ENCODE measurements around the gene FBXL7.

FBXL7 gene

DNA sequence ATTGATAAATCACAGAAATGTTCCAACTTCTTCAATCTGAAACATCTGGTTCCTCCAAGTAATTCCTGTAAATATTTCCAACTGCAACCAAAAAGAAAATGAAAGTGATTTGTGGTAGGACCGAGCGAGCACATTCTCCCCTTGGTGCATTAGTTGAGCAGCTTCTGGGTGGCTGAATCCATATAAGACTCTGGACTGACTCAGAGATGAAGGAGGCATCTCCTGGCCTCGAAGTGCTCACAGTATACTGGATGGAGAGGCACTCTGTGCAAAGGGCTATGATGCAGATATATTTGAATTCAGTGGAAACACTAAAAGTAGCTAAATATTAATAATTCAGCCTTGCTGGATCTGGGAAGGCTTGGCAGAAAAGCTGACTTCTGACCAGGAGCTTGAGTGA is 414.7 kb downstream of the FBXL7 start:
- in situ Hi-C loops (cut with HindIII; ENCODE audit: low pct_ligation_motif_present, low pct_unique_long_range_greater_than_20kb, low sequenced_read_pairs) = no loop called here
- DNase-seq = no peak

DNA sequence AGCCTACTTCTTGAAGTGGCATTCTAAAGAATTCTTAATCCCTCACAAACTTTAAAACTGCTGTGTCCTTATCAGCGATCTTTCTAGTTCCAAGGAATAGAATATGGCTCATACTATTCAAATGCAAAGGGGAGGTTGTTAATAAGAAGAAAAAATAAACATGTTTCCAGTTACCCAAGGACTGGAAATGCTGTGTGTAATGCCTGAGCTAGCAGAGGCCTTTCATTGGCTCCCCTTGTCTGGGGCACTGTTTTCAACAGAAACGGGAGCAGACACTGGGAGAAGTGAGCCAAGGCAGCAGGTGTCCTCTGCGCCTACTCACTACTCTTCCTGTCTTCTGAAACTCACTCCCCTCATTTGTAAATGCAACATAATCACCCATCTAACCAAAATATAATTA is 426.6 kb downstream of the FBXL7 start:
- DNase-seq = no peak
- in situ Hi-C loops (cut with HindIII; ENCODE audit: low pct_ligation_motif_present, low pct_unique_long_range_greater_than_20kb, low sequenced_read_pairs) = no loop called here

DNA sequence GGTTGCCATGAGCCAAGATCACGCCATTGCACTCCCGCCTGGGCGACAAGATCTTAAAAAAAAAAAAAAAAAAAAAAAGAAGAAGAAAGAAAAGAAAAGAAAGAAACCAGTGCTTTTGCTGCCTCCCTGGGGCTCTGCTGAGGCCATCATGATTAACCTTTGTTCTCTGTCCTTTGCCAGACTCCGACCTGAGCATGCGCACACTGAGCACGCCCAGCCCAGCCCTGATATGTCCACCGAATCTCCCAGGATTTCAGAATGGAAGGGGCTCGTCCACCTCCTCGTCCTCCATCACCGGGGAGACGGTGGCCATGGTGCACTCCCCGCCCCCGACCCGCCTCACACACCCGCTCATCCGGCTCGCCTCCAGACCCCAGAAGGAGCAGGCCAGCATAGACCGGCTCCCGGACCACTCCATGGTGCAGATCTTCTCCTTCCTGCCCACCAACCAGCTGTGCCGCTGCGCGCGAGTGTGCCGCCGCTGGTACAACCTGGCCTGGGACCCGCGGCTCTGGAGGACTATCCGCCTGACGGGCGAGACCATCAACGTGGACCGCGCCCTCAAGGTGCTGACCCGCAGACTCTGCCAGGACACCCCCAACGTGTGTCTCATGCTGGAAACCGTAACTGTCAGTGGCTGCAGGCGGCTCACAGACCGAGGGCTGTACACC is 427.9 kb downstream of the FBXL7 start:
- in situ Hi-C loops (cut with HindIII; ENCODE audit: low pct_ligation_motif_present, low pct_unique_long_range_greater_than_20kb, low sequenced_read_pairs) = no loop called here
- no peak for DNase-seq

DNA sequence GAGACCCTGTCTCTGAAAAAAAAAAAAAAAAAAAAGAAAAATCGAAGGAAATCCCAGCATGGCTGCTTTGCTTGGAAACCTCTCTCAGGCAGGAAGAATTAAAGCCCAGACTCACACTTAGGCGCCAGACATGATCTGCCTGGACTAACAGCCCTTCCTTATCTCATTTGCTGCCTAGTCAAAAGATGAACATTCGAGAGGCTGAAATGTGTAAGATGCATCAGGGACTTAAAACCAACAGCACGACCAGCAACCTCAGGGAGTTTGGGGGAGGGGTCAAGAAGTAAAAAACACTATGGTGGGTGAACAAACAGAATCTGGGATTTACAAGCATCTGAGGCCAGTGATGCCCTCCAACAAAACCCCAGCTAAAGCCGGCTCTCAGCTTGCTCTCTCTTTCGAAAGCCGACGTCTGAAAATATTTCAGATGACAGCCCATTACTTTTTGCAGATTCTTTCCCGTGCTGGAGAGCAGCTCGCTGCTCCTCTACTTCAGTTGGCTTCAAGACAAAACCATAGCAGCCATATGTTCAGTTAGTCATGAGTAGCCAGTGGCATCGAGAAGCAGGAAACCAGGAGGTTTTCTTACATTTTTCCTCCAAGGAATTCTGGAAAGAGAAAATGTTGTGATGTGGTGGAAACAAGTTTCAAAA is 429.8 kb downstream of the FBXL7 start:
- DNase-seq = no peak
- in situ Hi-C loops (cut with HindIII; ENCODE audit: low pct_ligation_motif_present, low pct_unique_long_range_greater_than_20kb, low sequenced_read_pairs) = no loop called here

DNA sequence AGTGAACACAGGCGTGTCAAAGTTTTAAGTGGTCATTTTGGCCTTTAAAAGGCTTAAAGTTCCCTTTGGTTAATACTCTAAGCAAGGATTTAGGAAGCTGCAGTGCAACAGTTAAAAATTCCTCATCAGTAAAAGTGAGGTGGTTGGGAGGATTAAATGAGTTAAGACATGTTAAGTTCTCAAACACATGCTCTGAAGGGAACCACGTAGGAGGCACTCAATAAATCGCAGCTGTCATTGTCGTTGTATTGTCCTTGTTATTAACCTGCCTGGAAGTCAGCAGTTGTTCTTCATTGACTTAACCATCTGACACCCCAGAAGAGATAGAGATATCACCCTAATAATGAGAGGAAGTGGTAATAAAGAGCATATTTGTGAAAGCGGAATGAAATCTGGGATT is 432.1 kb downstream of the FBXL7 start:
- in situ Hi-C loops (cut with HindIII; ENCODE audit: low pct_ligation_motif_present, low pct_unique_long_range_greater_than_20kb, low sequenced_read_pairs) = no loop called here
- DNase-seq = no peak

DNA sequence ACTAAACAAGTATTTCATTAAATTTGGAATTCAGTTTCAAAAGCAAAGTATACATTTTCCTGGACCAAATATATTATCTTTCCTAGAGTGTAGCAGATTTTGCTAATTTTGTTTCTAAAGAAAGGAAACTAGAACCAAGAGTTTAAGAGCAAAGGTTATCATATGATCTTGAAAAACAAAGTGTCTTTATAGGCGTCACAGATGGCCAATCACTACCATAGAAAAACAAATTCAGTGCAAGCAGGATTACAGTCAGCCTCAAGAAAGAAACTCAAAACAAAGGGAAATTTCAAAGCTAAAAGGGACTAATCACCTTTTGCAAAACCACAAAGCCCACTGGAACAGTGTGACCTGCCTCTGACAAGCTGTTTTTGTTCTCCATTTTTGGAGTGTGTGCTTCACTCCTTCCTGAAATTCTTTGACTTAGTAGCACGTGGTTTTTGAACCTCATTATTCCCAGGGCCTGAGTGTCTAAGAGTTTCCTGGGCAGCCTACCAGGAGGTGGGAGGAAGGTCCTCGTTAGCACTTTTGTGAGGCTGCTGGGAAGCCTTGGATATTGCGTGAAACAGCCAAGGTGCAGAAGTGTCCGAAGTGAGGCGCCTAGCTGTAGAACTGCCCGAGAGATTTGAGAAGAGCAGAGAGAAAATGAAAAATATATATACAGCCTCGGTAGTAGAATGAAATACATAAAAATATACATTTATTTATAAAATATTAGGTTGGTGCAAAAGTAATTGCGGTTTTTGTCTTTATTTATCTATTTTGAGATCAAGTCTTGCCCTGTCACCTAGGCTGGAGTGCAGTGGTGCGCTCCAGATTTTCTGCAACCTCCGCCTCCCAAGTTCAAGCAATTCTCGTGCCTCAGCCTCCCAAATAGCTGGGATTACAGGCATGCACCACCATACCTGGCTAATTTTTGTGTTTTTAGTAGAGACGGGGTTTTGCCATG is 433.6 kb downstream of the FBXL7 start:
- in situ Hi-C loops (cut with HindIII; ENCODE audit: low pct_ligation_motif_present, low pct_unique_long_range_greater_than_20kb, low sequenced_read_pairs) = no loop called here
- no peak for DNase-seq

DNA sequence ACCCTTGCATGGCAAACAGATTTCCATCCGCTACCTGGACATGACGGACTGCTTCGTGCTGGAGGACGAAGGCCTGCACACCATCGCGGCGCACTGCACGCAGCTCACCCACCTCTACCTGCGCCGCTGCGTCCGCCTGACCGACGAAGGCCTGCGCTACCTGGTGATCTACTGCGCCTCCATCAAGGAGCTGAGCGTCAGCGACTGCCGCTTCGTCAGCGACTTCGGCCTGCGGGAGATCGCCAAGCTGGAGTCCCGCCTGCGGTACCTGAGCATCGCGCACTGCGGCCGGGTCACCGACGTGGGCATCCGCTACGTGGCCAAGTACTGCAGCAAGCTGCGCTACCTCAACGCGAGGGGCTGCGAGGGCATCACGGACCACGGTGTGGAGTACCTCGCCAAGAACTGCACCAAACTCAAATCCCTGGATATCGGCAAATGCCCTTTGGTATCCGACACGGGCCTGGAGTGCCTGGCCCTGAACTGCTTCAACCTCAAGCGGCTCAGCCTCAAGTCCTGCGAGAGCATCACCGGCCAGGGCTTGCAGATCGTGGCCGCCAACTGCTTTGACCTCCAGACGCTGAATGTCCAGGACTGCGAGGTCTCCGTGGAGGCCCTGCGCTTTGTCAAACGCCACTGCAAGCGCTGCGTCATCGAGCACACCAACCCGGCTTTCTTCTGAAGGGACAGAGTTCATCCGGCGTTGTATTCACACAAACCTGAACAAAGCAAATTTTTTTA is 436.7 kb downstream of the FBXL7 start:
- in situ Hi-C loops (cut with HindIII; ENCODE audit: low pct_ligation_motif_present, low pct_unique_long_range_greater_than_20kb, low sequenced_read_pairs) = no loop called here
- no peak for DNase-seq

DNA sequence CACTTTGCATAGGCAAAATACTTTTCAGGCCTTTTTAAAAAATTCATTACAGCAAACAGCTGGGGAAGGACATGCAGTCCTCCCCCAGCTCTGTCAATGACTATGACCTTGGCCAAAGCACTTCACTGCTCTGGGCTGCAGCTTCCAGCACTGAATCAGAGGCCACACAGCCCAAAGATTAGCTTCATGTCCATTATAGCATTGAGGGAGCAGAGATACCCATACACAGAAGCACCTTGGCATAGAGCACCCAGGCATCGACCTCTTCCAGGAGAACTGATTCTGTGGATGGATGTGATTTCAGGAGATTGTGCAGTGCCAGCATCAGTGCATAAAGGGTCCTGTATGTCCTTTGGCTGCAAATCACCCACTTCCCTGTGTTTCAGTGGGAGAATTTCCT is 437.7 kb downstream of the FBXL7 start:
- in situ Hi-C loops (cut with HindIII; ENCODE audit: low pct_ligation_motif_present, low pct_unique_long_range_greater_than_20kb, low sequenced_read_pairs) = no loop called here

DNA sequence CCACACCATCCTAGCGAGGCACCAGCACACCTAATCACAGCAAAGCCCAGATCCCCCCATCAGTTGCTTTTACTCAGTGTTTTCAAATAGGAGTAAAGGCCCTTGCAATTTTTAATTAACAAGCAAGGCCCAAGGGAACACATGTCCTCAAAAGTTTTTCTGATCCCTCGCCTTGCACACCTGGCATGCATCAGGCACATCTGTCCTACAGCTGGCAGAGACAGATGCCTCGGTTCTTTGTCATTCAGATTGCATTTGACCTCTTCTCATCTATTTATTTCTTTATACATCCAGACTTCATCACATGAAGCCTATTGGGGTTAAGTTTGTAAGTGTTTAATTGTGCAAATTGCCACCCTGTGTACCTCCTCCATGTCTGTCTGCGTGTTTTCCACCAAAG is 438.2 kb downstream of the FBXL7 start:
- in situ Hi-C loops (cut with HindIII; ENCODE audit: low pct_ligation_motif_present, low pct_unique_long_range_greater_than_20kb, low sequenced_read_pairs) = no loop called here
- no peak for DNase-seq

More for the DNA sequence above, 437.7 kb downstream of the FBXL7 start:
- DNase-seq = no peak

DNA sequence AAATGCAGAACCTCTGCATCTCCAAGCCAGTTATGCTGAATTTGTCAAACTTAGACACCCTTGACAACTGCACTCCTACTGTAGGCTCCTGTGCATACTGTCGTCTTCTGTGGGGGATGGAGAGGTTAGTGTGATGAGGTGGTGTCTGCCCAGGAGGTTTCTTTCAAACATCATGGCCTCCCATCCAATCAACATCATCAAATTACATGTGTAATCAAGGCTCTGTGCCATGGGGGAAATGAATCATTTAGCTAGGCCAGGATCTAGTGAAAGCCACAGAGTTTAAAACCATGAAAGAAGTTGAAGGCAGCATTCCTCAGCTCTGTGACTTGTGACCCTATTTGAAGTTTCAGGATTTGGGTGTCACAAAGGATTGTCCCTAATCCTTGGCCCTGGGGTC is 439.0 kb downstream of the FBXL7 start:
- in situ Hi-C loops (cut with HindIII; ENCODE audit: low pct_ligation_motif_present, low pct_unique_long_range_greater_than_20kb, low sequenced_read_pairs) = no loop called here
- DNase-seq = no peak

DNA sequence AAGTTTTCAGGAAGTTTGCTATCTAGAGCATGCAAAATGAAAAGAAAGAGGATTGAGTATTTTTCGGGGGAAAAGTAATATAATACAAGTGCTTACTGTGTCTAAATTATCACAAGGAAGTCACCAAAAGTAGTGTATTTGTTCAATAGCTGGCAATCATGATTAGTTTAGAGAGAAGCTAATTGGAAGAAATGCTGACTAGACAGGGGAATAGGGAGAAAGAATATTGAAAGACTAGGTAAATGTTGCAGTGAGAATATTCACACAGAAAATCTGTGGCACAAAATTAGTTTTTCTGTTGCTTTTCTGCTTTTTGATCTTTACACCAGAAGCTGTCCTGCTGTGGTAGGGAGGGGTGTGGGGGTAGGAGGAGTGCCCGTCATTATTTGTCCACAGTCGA is 440.9 kb downstream of the FBXL7 start:
- in situ Hi-C loops (cut with HindIII; ENCODE audit: low pct_ligation_motif_present, low pct_unique_long_range_greater_than_20kb, low sequenced_read_pairs) = no loop called here

DNA sequence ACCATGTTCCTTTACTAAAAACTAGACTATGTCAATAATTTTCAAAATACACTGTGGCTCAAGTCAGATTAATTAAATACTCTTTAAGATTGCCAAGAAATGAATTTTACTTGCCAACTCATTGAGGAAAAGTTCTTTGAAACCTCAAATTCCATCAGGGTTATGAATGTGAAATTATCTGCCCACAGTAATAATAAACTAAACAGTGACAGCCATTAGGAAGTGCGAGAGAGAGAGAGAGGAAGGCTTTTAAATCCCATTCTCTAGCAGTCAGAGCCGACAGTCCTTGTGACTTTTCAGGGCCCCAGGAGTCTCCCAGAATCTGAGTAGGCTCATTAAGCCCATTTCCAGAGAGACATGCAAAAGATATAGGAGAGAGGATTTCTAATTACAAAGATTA is 443.5 kb downstream of the FBXL7 start:
- DNase-seq = no peak
- in situ Hi-C loops (cut with HindIII; ENCODE audit: low pct_ligation_motif_present, low pct_unique_long_range_greater_than_20kb, low sequenced_read_pairs) = no loop called here

More for the DNA sequence above, 440.9 kb downstream of the FBXL7 start:
- no peak for DNase-seq

DNA sequence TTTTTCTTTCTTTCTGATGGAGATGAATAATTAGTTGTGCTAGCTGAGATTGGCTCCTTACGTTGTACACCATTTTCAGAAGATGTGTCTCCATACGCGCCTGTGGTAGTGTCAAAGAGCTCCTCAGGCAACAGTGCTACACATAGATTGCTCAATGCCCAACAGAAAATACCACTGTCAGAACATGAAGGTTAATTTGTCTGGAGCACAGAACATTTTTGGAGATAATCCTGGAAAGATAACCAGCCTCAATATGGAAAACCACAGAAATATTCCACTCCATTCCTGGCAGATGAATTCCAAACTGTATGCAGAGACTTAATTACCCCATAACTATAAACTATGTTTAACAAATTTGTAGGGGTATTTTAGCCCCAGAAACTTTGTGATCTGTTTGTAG is 446.0 kb downstream of the FBXL7 start:
- DNase-seq = no peak
- in situ Hi-C loops (cut with HindIII; ENCODE audit: low pct_ligation_motif_present, low pct_unique_long_range_greater_than_20kb, low sequenced_read_pairs) = no loop called here

DNA sequence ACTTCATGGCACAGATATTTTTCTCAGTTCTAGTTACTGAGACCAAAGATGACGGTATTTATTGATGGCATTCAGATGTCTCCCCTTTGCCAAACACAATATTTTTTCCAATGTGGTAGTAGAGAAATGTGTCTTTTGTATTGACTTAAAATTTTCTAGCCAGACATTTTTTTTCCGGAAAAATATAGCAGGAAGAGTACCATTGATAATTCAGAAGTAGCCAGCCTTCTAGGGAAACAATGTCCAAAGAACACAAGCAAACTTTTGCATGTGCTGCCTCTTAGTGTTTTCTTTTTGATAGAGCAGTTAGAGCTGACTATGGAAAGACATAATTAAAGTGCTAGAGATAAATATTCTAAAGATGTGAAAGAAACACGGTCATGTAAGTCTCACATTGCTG is 448.2 kb downstream of the FBXL7 start:
- DNase-seq = no peak
- in situ Hi-C loops (cut with HindIII; ENCODE audit: low pct_ligation_motif_present, low pct_unique_long_range_greater_than_20kb, low sequenced_read_pairs) = no loop called here

DNA sequence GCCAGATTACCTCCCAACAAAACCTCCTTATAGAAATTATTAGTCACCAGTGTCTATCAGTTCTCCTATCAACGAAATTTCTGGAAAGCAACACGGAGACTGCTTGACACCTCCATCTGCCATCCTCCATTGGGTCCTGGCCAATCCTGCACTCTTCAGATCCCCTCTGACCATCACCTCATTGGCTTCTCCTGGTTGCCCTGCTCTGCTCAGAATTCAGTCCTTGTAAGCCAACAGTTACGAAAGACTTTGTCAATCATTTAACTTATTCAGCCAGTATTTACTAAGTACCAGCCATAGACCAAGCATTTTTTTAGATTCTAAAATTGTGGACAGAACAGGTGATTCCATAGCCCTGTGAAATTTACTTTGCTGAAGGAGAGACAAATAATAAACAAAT is 451.1 kb downstream of the FBXL7 start:
- no peak for DNase-seq
- in situ Hi-C loops (cut with HindIII; ENCODE audit: low pct_ligation_motif_present, low pct_unique_long_range_greater_than_20kb, low sequenced_read_pairs) = no loop called here

DNA sequence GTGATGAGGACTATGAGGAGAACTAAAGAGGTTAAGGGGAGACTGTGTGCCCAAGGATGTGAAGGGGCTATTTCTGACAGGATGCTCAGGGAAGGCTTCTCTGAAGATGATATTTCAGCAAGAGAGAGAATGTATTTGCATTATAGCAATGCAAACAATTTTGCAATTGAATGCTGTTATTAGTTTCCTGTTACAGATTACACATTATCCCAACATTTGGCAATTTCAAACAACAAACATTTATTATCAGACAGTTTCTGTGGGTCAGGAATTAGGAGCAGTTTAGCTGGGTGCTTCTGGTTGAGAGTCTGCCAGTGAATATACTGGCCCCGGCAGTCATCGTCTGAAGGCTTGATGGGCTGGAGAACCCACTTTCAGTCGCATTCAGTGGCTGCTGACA is 451.6 kb downstream of the FBXL7 start:
- no peak for DNase-seq
- in situ Hi-C loops (cut with HindIII; ENCODE audit: low pct_ligation_motif_present, low pct_unique_long_range_greater_than_20kb, low sequenced_read_pairs) = no loop called here

DNA sequence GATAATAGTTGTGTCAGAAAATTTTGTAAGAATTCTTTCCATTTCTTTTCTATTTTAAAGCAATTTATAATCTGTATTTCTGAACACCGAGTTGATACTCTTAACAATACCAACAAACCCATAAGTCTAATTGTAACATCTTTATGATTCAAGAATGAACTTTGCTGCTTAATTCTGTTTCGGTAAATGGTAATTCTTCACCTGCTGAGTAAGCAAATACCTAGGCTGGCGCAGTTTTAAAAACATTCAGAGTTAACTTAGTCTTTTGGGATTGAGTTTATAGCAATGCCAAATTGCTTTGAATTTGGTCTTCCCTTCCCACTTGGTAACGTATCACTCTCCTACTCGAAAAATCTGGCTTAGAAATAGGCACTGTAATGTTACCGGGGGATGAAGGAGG is 456.6 kb downstream of the FBXL7 start:
- in situ Hi-C loops (cut with HindIII; ENCODE audit: low pct_ligation_motif_present, low pct_unique_long_range_greater_than_20kb, low sequenced_read_pairs) = no loop called here
- DNase-seq = no peak

DNA sequence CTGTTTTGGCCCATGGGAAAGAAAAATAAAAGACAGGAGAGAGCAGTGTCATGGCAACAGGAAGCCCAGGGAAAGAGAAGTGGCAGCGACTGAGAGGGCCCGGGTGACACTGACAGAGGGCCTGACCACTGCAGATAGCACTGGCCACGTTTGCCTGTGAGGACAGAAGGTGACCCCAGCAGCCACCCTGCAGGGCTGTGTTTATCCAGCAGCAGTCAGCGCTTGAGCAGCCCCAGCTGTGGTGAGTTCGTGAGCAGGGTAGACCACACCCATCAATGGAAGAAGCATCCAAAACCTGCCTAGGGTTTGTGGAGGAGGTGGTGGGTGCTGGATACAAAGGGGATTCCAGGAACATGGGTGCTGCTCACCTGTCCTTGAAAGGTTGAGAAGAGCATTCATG is 457.1 kb downstream of the FBXL7 start:
- in situ Hi-C loops (cut with HindIII; ENCODE audit: low pct_ligation_motif_present, low pct_unique_long_range_greater_than_20kb, low sequenced_read_pairs) = no loop called here
- DNase-seq = no peak

Measured in ACHN (cell line).